ENCODE measurements around the gene RGS3.

Gene RGS3

DNA sequence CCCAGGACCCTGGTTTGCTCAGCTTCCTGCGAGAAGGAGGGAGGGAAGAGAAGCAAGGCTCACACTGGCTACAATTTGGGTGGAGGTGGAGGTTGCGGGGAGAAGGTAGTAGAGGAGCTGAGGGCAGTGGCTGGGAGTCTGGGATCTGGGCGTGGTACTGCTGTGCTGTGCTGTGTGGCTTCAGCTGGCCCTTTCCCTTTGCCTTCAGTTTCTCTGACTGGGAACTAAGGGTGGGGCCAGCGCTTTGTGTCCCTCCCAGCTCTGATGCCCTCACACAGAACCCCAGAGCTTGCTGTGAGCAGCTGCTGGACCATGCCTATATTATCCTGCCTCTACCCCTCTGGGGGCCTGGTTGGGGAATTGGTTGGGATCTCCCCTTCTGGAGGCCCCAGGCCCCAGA lies 60.9 kb downstream of the RGS3 start:
- H3K36me3 Mint-ChIP-seq (ENCODE audit: low read depth) = no peaks in the 10 kb centered on the region
- no peaks in the 10 kb centered on the region for H3K9me3 Mint-ChIP-seq
- peaks cover 60% of the 10 kb centered on the region for H3K4me1 Mint-ChIP-seq
- peak overlapping the region in 2 of 3 experiments; percentile 3 to 37 for H3K27ac Mint-ChIP-seq
- H3K4me3 Mint-ChIP-seq = no peak overlapping the region
- TF ChIP-seq, protein P1, sequence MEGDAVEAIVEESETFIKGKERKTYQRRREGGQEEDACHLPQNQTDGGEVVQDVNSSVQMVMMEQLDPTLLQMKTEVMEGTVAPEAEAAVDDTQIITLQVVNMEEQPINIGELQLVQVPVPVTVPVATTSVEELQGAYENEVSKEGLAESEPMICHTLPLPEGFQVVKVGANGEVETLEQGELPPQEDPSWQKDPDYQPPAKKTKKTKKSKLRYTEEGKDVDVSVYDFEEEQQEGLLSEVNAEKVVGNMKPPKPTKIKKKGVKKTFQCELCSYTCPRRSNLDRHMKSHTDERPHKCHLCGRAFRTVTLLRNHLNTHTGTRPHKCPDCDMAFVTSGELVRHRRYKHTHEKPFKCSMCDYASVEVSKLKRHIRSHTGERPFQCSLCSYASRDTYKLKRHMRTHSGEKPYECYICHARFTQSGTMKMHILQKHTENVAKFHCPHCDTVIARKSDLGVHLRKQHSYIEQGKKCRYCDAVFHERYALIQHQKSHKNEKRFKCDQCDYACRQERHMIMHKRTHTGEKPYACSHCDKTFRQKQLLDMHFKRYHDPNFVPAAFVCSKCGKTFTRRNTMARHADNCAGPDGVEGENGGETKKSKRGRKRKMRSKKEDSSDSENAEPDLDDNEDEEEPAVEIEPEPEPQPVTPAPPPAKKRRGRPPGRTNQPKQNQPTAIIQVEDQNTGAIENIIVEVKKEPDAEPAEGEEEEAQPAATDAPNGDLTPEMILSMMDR (IDR thresholded peaks at IDR 0.05; ENCODE audit: unreplicated experiment in 3 of 3) = no peak
- peaks cover 9% of the 10 kb centered on the region for H3K27me3 Mint-ChIP-seq (ENCODE audit: low read depth)

DNA sequence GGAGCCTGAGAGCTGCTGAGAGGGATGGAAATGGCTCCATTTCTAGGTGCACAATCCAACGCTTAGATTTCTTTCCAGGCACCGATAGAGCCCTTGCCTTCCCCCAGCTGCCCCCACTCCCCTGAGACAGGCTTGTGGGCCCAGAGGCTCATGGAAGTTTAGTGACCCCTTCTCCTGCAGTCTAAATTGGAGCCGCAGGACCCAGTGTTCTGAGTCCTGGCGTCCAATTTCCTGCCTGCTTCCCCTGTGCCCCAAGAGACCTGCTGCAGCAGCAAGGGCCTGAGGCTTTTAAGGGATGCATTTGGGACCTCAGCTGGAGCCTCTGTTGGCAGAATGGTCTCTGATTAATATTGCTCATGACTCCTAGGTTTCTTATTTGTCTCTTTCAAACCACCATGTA lies 61.7 kb downstream of the RGS3 start:
- H3K4me1 Mint-ChIP-seq = peaks cover 60% of the 10 kb centered on the region
- H3K4me3 Mint-ChIP-seq = no peak overlapping the region

DNA sequence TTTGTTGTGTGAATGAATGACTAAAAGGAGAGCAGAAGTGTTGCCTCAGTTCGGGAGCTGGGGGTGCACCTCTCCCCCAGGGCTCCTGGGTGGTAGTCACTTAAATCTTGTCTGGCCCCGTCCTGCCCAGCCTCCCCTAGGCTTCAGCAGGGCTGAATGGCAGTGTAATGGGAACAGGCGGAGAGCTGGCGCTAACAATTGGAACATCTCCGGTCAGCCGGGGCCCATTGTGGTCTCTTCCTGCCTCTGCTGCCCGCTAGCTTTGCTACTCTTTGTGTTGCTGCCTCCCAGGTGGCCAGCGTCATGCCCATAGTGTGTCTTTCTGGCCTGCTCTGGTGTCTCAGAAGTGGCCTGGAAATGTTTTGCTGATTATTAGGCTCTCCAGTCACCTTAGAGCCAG lies 62.3 kb downstream of the RGS3 start:
- Mint-ChIP-seq H3K27me3 (ENCODE audit: low read depth) (peaks cover 9% of the 10 kb centered on the region), H3K27ac (peak overlapping the region in 2 of 3 experiments; percentile 43 to 63), H3K4me1 (peaks cover 57% of the 10 kb centered on the region), H3K9me3 (no peaks in the 10 kb centered on the region), H3K4me3 (no peak overlapping the region), H3K36me3 (ENCODE audit: low read depth) (no peaks in the 10 kb centered on the region)
- TF ChIP-seq, protein P1 (IDR thresholded peaks at IDR 0.05; ENCODE audit: unreplicated experiment in 3 of 3) = no peak

More for the DNA sequence above, 61.7 kb downstream of the RGS3 start:
- H3K36me3 Mint-ChIP-seq (ENCODE audit: low read depth) = no peaks in the 10 kb centered on the region
- no peaks in the 10 kb centered on the region for H3K9me3 Mint-ChIP-seq
- peak overlapping the region in 2 of 3 experiments; percentile 43 to 63 for H3K27ac Mint-ChIP-seq
- H3K27me3 Mint-ChIP-seq (ENCODE audit: low read depth) = peaks cover 9% of the 10 kb centered on the region
- TF ChIP-seq, protein P1 (IDR thresholded peaks at IDR 0.05; ENCODE audit: unreplicated experiment in 3 of 3) = no peak

DNA sequence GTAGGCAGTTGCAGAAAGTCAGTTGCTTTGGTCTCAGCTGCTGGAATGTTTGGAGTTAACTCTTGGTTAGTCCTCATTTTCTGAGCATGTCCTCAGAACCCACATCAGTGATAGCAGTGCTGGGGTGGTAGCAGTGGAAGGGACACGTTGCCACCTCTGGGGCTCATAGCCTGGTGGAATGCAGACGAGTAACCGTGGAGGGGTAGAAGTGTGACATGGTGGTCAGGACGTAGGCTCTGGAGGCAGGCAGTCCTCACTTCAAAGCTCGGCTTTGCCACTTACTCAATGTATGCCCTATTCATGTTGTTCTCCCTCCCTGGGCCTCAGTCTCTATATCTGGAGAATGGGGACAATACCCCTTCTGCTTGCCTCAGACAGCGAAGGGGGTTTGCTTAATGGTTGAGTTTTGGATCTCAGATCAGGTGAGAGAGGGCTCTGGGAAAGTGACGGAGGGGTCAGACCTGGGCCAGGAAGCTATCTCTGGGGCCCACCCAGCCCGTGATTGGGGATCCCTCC lies 62.8 kb downstream of the RGS3 start:
- TF ChIP-seq, protein P1 (IDR thresholded peaks at IDR 0.05; ENCODE audit: unreplicated experiment in 3 of 3) = no peak
- H3K4me3 Mint-ChIP-seq = no peak overlapping the region
- H3K36me3 Mint-ChIP-seq (ENCODE audit: low read depth) = no peaks in the 10 kb centered on the region
- H3K4me1 Mint-ChIP-seq = peaks cover 56% of the 10 kb centered on the region
- H3K27ac Mint-ChIP-seq = peak overlapping the region in 1 of 3 experiments; percentile 77
- no peaks in the 10 kb centered on the region for H3K9me3 Mint-ChIP-seq
- H3K27me3 Mint-ChIP-seq (ENCODE audit: low read depth) = peaks cover 9% of the 10 kb centered on the region

DNA sequence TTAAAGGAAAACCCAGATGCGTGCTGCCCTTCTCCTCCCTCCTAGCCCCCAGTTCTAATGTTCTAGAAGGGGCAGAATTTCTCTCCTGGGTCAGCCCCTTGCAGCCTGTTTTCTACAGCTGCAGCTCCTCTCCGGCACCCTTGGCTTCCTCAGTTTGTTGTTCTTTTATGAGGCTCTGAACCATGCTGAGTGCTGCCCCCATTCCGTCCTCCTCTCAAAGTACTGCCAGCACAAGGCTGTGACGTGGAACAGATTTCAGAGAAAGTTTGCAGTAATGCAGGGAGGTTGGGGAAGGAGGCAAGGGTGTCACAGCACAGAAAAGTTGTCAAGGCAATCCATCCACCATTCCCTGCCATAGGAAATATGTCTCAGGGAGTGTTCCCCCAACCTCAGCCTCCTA lies 63.3 kb downstream of the RGS3 start:
- Mint-ChIP-seq H3K27me3 (ENCODE audit: low read depth) (peaks cover 9% of the 10 kb centered on the region), H3K36me3 (ENCODE audit: low read depth) (no peaks in the 10 kb centered on the region), H3K27ac (peak overlapping the region; percentile 67 to 77 (median 71)), H3K9me3 (no peaks in the 10 kb centered on the region), H3K4me1 (peaks cover 56% of the 10 kb centered on the region), H3K4me3 (no peak overlapping the region)
- TF ChIP-seq, protein P1 (IDR thresholded peaks at IDR 0.05; ENCODE audit: unreplicated experiment in 3 of 3) = no peak

DNA sequence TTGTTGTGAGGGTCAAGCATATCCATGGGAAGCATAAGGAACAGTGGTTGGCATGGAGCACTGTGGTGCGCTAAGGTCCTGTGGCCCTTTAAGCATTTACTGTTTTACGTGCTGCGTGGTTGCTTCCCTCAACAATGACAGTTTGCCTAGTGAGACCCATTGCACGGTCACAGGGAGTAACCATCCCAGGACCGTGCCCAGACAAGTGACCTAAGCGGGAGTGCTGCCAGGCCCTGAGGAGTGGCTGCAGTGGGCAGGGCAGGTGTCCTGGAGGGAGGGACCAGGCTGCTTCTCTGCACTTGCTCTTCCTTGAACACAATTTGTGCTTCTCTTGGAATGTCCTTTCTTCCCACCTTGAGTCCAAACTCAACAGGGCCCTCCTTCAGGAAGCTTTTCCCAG lies 64.6 kb downstream of the RGS3 start:
- no peaks in the 10 kb centered on the region for H3K36me3 Mint-ChIP-seq (ENCODE audit: low read depth)
- peaks cover 46% of the 10 kb centered on the region for H3K4me1 Mint-ChIP-seq
- no peak overlapping the region for H3K4me3 Mint-ChIP-seq
- H3K27ac Mint-ChIP-seq = peak overlapping the region in 1 of 3 experiments; percentile 77
- peaks cover 4% of the 10 kb centered on the region for H3K27me3 Mint-ChIP-seq (ENCODE audit: low read depth)
- TF ChIP-seq, protein P1 (IDR thresholded peaks at IDR 0.05; ENCODE audit: unreplicated experiment in 3 of 3) = no peak
- H3K9me3 Mint-ChIP-seq = no peaks in the 10 kb centered on the region
